Endothelial cell of umbilical vein (primary cell): ENCODE results near the gene TTC33.
"Not testable (repeated sequence)": the region's sequence is repeated elsewhere in the genome, so short reads cannot be mapped to it uniquely, and the experiment has no call there.

Experiments
- EZH2 ChIP-seq: IDR thresholded peaks from 2 replicates; pipeline ENCODE4 v1.6.1; 2012; ENCODE audit warnings: borderline replicate concordance, low read depth, mild to moderate bottlenecking, moderate library complexity, low read length, inconsistent platforms; ENCODE audit not compliant: severe bottlenecking
- POLR2AphosphoS5 ChIP-seq: IDR thresholded peaks from 2 replicates; pipeline ENCODE4 v1.6.1; 2012; ENCODE audit warnings: low read depth, mild to moderate bottlenecking, control low read depth, low read length, moderate library complexity; ENCODE audit not compliant: insufficient read depth
- TF ChIP-seq, protein P1 (sequence below), 2 donors: IDR thresholded peaks; 1 replicate in 1 of 2; 2 replicates in 1 of 2; pipeline ENCODE4 v1.5.1; 2011; ENCODE audit warnings: low read length in 2 of 2, mild to moderate bottlenecking in 2 of 2, moderate library complexity in 2 of 2, control low read depth in 1 of 2, inconsistent platforms in 1 of 2, low read depth in 1 of 2; ENCODE audit not compliant: insufficient read depth in 1 of 2; ENCODE audit errors: extremely low read depth in 1 of 2
- TF ChIP-seq, protein P2 (sequence below): IDR thresholded peaks from 2 replicates; pipeline ENCODE4 v1.6.1; 2011; ENCODE audit not compliant: insufficient read depth, insufficient read length

DNA sequence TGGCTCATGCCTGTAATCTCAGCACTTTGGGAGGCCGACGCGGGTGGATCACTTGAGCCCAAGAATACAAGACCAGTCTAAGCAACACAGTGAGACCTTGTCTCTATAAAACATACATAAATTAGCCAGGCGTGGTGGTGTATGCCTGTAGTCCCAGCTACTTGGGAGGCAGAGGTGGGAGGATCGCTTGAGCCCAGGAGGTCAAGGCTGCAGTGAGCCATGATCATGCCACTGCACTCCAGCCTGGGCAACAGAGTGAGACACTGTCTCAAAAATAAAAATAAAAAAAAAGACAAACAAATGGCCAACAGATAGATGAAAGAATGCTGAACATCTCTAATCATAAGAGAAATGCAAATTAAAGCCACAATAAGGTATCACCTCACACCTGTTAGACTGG lies 33.2 kb upstream of the TTC33 start:
- not testable (repeated sequence) for TF ChIP-seq POLR2AphosphoS5, EZH2
- TF ChIP-seq, protein P1, sequence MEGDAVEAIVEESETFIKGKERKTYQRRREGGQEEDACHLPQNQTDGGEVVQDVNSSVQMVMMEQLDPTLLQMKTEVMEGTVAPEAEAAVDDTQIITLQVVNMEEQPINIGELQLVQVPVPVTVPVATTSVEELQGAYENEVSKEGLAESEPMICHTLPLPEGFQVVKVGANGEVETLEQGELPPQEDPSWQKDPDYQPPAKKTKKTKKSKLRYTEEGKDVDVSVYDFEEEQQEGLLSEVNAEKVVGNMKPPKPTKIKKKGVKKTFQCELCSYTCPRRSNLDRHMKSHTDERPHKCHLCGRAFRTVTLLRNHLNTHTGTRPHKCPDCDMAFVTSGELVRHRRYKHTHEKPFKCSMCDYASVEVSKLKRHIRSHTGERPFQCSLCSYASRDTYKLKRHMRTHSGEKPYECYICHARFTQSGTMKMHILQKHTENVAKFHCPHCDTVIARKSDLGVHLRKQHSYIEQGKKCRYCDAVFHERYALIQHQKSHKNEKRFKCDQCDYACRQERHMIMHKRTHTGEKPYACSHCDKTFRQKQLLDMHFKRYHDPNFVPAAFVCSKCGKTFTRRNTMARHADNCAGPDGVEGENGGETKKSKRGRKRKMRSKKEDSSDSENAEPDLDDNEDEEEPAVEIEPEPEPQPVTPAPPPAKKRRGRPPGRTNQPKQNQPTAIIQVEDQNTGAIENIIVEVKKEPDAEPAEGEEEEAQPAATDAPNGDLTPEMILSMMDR (IDR thresholded peaks at IDR 0.05; ENCODE audit: extremely low read depth in 1 of 2, insufficient read depth in 1 of 2, low read depth in 1 of 2, low read length in 2 of 2): not testable (repeated sequence)
- TF ChIP-seq, protein P2, sequence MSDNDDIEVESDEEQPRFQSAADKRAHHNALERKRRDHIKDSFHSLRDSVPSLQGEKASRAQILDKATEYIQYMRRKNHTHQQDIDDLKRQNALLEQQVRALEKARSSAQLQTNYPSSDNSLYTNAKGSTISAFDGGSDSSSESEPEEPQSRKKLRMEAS: not testable (repeated sequence)
